IMR-90 (cell line): Measurements from ENCODE around the gene CYP4V2. TPM values are rescaled to one million over a fixed set of nuclear protein-coding genes. Genes with fewer than 3 reads are reported as not detected.

ENCODE experiments used
- ATAC-seq: fragments of 200-7000 bp; cut with Tn5 transposase; 2 replicates; pipeline ENCODE4 v1.9.1; 2020; ENCODE audit warnings: low read depth, mild to moderate bottlenecking, moderate library complexity
- BruUV-seq: library from RNA; stranded (reverse); fragments of 400-500 nt; replicated peaks from 2 replicates; lab custom pipeline; 2021; lab: Mats Ljungman, UMichigan
- CTCF ChIA-PET: fragments of 300-600 bp; formaldehyde crosslinking; extraction: SDS; loops from one replicate; lab custom pipeline; 2021; ENCODE audit warnings: antibody characterized with exemption; lab: Yijun Ruan, JAX
- POLR2A ChIA-PET: fragments of 300-600 bp; sonication (Branson Sonifier 250); formaldehyde crosslinking; loops from one replicate; lab custom pipeline; 2022; ENCODE audit warnings: antibody characterized with exemption; ENCODE audit not compliant: unreplicated experiment; lab: Charles Lee
- DNase-seq: peaks from one replicate; pipeline ENCODE4 v3.0.0; 2013
- H2AFZ ChIP-seq: replicated peaks from 2 replicates; pipeline ENCODE3; 2013; ENCODE audit warnings: low read length, mild to moderate bottlenecking; ENCODE audit not compliant: poor library complexity
- H2AK5ac ChIP-seq: 2 replicates; pipeline ENCODE4 v1.6.1; 2013; ENCODE audit warnings: low read depth, low read length, inconsistent platforms
- H2AK9ac ChIP-seq: replicated peaks from 2 replicates; pipeline ENCODE3; 2013; ENCODE audit warnings: mild to moderate bottlenecking, low read depth, low read length, moderate library complexity; ENCODE audit not compliant: poor library complexity
- H2BK120ac ChIP-seq: 2 replicates; pipeline ENCODE4 v1.6.1; 2013; ENCODE audit warnings: low read depth, low read length, inconsistent platforms
- H2BK15ac ChIP-seq: 3 replicates; pipeline ENCODE4 v1.6.1; 2013; ENCODE audit warnings: low read depth, low read length, inconsistent platforms
- H2BK20ac ChIP-seq: 2 replicates; pipeline ENCODE4 v1.6.1; 2013; ENCODE audit warnings: low read depth, mild to moderate bottlenecking, inconsistent platforms, low read length, moderate library complexity
- H2BK5ac ChIP-seq: 2 replicates; pipeline ENCODE4 v1.6.1; 2013; ENCODE audit warnings: mild to moderate bottlenecking, low read depth, low read length, inconsistent platforms; ENCODE audit not compliant: poor library complexity, severe bottlenecking
- H3K14ac ChIP-seq: replicated peaks from 2 replicates; pipeline ENCODE4 v1.6.1; 2013; ENCODE audit warnings: low read depth, low read length, inconsistent platforms
- H3K18ac ChIP-seq: 2 replicates; pipeline ENCODE4 v1.6.1; 2013; ENCODE audit warnings: low read depth, low read length, control low read depth
- H3K23ac ChIP-seq: 2 replicates; pipeline ENCODE4 v1.6.1; 2013; ENCODE audit warnings: low read depth, low read length, inconsistent platforms
- H3K27ac ChIP-seq: 2 replicates; pipeline ENCODE4 v1.5.1; 2013; ENCODE audit warnings: mild to moderate bottlenecking, control low read depth, low read length; ENCODE audit not compliant: insufficient read depth
- H3K27me3 ChIP-seq: 2 replicates; pipeline ENCODE4 v1.6.1; 2013; ENCODE audit warnings: low read length; ENCODE audit not compliant: control insufficient read depth, insufficient read depth
- H3K36me3 ChIP-seq: 2 replicates; pipeline ENCODE4 v1.6.1; 2013; ENCODE audit warnings: low read length, mixed read lengths; ENCODE audit not compliant: control insufficient read depth, insufficient read depth
- H3K4ac ChIP-seq: 2 replicates; pipeline ENCODE4 v1.6.1; 2013; ENCODE audit warnings: low read depth, low read length, inconsistent platforms
- H3K4me1 ChIP-seq: 2 replicates; pipeline ENCODE4 v1.6.1; 2013; ENCODE audit warnings: low read length, mixed read lengths; ENCODE audit not compliant: control insufficient read depth, insufficient read depth
- H3K4me2 ChIP-seq: 2 replicates; pipeline ENCODE4 v1.6.1; 2013; ENCODE audit warnings: low read depth, mild to moderate bottlenecking, control low read depth, low read length, moderate library complexity
- H3K4me3 ChIP-seq: 2 replicates; pipeline ENCODE4 v1.5.1; 2013; ENCODE audit warnings: low read depth, mild to moderate bottlenecking, control low read depth, low read length, moderate library complexity; ENCODE audit not compliant: insufficient read depth
- H3K56ac ChIP-seq: 2 replicates; pipeline ENCODE4 v1.6.1; 2013; ENCODE audit warnings: low read length, inconsistent platforms; ENCODE audit not compliant: insufficient read depth; ENCODE audit errors: extremely low read depth
- H3K79me1 ChIP-seq, 2 experiments: 2 replicates each; pipeline ENCODE4 v1.6.1; 2013; ENCODE audit warnings: low read length in 2 of 2, inconsistent platforms in 1 of 2, low read depth in 1 of 2
- H3K9ac ChIP-seq: 2 replicates; pipeline ENCODE4 v1.6.1; 2013; ENCODE audit warnings: low read depth, low read length, control low read depth
- H3K9me1 ChIP-seq: 2 replicates; pipeline ENCODE4 v1.6.1; 2013; ENCODE audit warnings: low read length, inconsistent platforms; ENCODE audit not compliant: insufficient read depth
- H3K9me3 ChIP-seq: 2 replicates; pipeline ENCODE4 v1.6.1; 2013; ENCODE audit warnings: low read length; ENCODE audit not compliant: control insufficient read depth, insufficient read depth
- H4K20me1 ChIP-seq: 2 replicates; pipeline ENCODE4 v1.6.1; 2013; ENCODE audit warnings: low read length, inconsistent platforms; ENCODE audit not compliant: insufficient read depth
- H4K5ac ChIP-seq: 2 replicates; pipeline ENCODE4 v1.6.1; 2013; ENCODE audit warnings: mild to moderate bottlenecking, low read depth, low read length, control low read depth
- H4K8ac ChIP-seq, 2 experiments: 2 replicates each; pipeline ENCODE4 v1.6.1; 2013; ENCODE audit warnings: low read depth in 2 of 2, low read length in 2 of 2, control low read depth in 1 of 2, inconsistent platforms in 1 of 2
- H4K91ac ChIP-seq: 2 replicates; pipeline ENCODE4 v1.6.1; 2013; ENCODE audit warnings: low read depth, low read length, inconsistent platforms; ENCODE audit not compliant: insufficient read depth
- CEBPB ChIP-seq: IDR thresholded peaks from 2 replicates; pipeline ENCODE4 v1.6.1; 2012; ENCODE audit warnings: low read depth, low read length, improper control_type of control experiment
- FOS ChIP-seq: fragments of 150-350 bp; IDR thresholded peaks from 2 replicates; pipeline ENCODE4 v1.6.1; 2016; ENCODE audit warnings: low read depth, low read length
- MAZ ChIP-seq: IDR thresholded peaks from 2 replicates; pipeline ENCODE4 v1.6.1; 2012; ENCODE audit warnings: low read depth, mild to moderate bottlenecking, low read length, improper control_type of control experiment, moderate library complexity, borderline replicate concordance
- MXI1 ChIP-seq: IDR thresholded peaks from 2 replicates; pipeline ENCODE4 v1.6.1; 2012; ENCODE audit warnings: low read depth, mild to moderate bottlenecking, low read length, moderate library complexity, borderline replicate concordance
- NFE2L2 ChIP-seq: fragments of 150-350 bp; IDR thresholded peaks from 2 replicates; pipeline ENCODE4 v1.6.1; 2016; ENCODE audit warnings: low read depth, mild to moderate bottlenecking, low read length
- WGBS, 2 experiments: methylation state at CpG; one replicate each; pipeline versions ENCODE4 v1.1.5 to v1.1.7; 2013; ENCODE audit warnings: missing lambda C conversion rate in 2 of 2; ENCODE audit not compliant: insufficient read length in 1 of 2; ENCODE audit errors: extremely low coverage in 2 of 2; 5-methylcytosine and 5-hydroxymethylcytosine counted together
- dilution Hi-C: fragments of 300-500 bp; cut with HindIII; formaldehyde crosslinking; loops from one replicate; pipeline ENCODE4 v1.14.3; 2018; ENCODE audit warnings: low sequenced_read_pairs; ENCODE audit not compliant: unreplicated experiment
- in situ Hi-C: fragments of 300-500 bp; cut with MboI; formaldehyde crosslinking; loops from 3 replicates; pipeline ENCODE4 v1.14.3; 2019; ENCODE audit warnings: low sequenced_read_pairs, inconsistent platforms, mixed read lengths
- intact Hi-C: fragments of 100-400 bp; cut with micrococcal nuclease; formaldehyde crosslinking; loops from 2 replicates; pipeline ENCODE4 v1.10.0; 2022
- polyA plus RNA-seq, 3 experiments: library from polyadenylated mRNA; depleted of rRNA; stranded (reverse); fragments of >200 nt; gene quantifications; 2 replicates each; pipeline ENCODE4 v1.2.3, GENCODE V29; 2012; ENCODE audit warnings: low replicate concordance in 1 of 3
- total RNA-seq: library from RNA; depleted of rRNA; stranded (reverse); fragments of >200 nt; gene quantifications from 2 replicates; pipeline ENCODE4 v1.2.3, GENCODE V29; 2012
- TF ChIP-seq, protein P1 (sequence below): fragments of 150-350 bp; IDR thresholded peaks from 2 replicates; pipeline ENCODE4 v1.6.1; 2017; ENCODE audit warnings: mild to moderate bottlenecking, antibody characterized with exemption, low read length, low read depth

CYP4V2 gene
- total and polyA plus RNA-seq, 2 of the 4 experiments (the other 2 are of a cell fraction) = 3.9 to 4.1 TPM

- Histone ChIP-seq H3K4me3 (no peak overlapping the region), H3K18ac (no peak overlapping the region), H3K36me3 (no peaks in the 10 kb centered on the region), H2AFZ (no peak overlapping the region), H4K20me1 (no peaks in the 10 kb centered on the region), H2BK5ac (no peak overlapping the region), H3K9ac (no peak overlapping the region), H2BK120ac (no peak overlapping the region), H4K8ac (no peak overlapping the region), H3K9me1 (no peaks in the 10 kb centered on the region), H2AK9ac (no peak overlapping the region), H3K27me3 (no peaks in the 10 kb centered on the region), H3K23ac (no peak overlapping the region), H3K56ac (no peak overlapping the region), H2BK20ac (no peak overlapping the region), H3K9me3 (no peaks in the 10 kb centered on the region), H3K27ac (no peak overlapping the region), H3K4me1 (no peaks in the 10 kb centered on the region), H3K4me2 (no peak overlapping the region), H2BK15ac (no peak overlapping the region), H3K4ac (no peak overlapping the region), H3K79me1 (no peaks in the 10 kb centered on the region), H2AK5ac (no peak overlapping the region), H4K5ac (no peak overlapping the region), H4K91ac (no peak overlapping the region), H3K14ac (no peak overlapping the region)
- no TSS peak for BruUV-seq
- CTCF ChIA-PET = interaction anchor here (0.8 kb wide), 2 partner anchors 10 to 67 kb away, joined by 3 read pairs; no protein-coding TSS in a partner anchor
- POLR2A ChIA-PET = no interaction called here
- dilution Hi-C loops (no loop called here), intact Hi-C loops (no loop called here), in situ Hi-C loops (no loop called here)
- WGBS, 2 experiments = no CpG with 5 or more reads among the region's 4 CpGs
- ATAC-seq = no peak
- TF ChIP-seq NFE2L2 = no peak
- TF ChIP-seq MXI1 = no peak
- TF ChIP-seq, protein P1, sequence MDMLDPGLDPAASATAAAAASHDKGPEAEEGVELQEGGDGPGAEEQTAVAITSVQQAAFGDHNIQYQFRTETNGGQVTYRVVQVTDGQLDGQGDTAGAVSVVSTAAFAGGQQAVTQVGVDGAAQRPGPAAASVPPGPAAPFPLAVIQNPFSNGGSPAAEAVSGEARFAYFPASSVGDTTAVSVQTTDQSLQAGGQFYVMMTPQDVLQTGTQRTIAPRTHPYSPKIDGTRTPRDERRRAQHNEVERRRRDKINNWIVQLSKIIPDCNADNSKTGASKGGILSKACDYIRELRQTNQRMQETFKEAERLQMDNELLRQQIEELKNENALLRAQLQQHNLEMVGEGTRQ = no peak
- no peak for TF ChIP-seq CEBPB
- TF ChIP-seq MAZ = no peak
- no peak for TF ChIP-seq FOS
- DNase-seq = no peak
Measured at GRCh38 chr4:186236126-186236525, 44.8 kb downstream of the CYP4V2 start.
